ENCODE data around the gene HOXD4. TPM values are rescaled to one million over a fixed set of nuclear protein-coding genes. Genes with fewer than 3 reads are reported as not detected.

HOXD4 gene
- total RNA-seq, 3 donors from 2014 or later, result not detected

- H3K9me3 Mint-ChIP-seq, result peaks cover 7% of the 10 kb centered on the region
- no peak overlapping the region for H3K4me3 Mint-ChIP-seq
- DNase-seq (no peak), ATAC-seq (no peak)
- peaks cover 9% of the 10 kb centered on the region for H3K4me1 Mint-ChIP-seq (ENCODE audit: low read depth)
- peaks cover 1% of the 10 kb centered on the region for H3K36me3 Mint-ChIP-seq (ENCODE audit: insufficient read depth)
- H3K27me3 Mint-ChIP-seq (ENCODE audit: low read depth), result peaks cover 88% of the 10 kb centered on the region
These were observed 29.9 kb upstream of the HOXD4 start for GRCh38 chr2:176121190-176122051.

- Mint-ChIP-seq H3K27me3 (ENCODE audit: low read depth) (peaks cover 87% of the 10 kb centered on the region), H3K9me3 (peaks cover 4% of the 10 kb centered on the region), H3K4me3 (peak overlapping the region; percentile 48), H3K36me3 (ENCODE audit: insufficient read depth) (peaks cover 1% of the 10 kb centered on the region), H3K4me1 (ENCODE audit: low read depth) (peaks cover 9% of the 10 kb centered on the region)
- DNase-seq, result no peak
- ATAC-seq, result peak; percentile 5 to 27
These were observed 29.2 kb upstream of the HOXD4 start for GRCh38 chr2:176122052-176122682.

GRCh38 chr2:176122683-176123410 is 28.5 kb upstream of the HOXD4 start, which contains the start of gene HOXD9:
HOXD9 (plus strand) TSS chr2:176122719; CDS start chr2:176122769, 50 bp downstream.
- Mint-ChIP-seq H3K27me3 (ENCODE audit: low read depth) (peaks cover 88% of the 10 kb centered on the region), H3K4me1 (ENCODE audit: low read depth) (peaks cover 12% of the 10 kb centered on the region), H3K4me3 (peak within 1 kb of the TSS; percentile 48), H3K9me3 (peaks cover 4% of the 10 kb centered on the region), H3K36me3 (ENCODE audit: insufficient read depth) (peaks cover 1% of the 10 kb centered on the region)
- peak; percentile 47 to 60 for ATAC-seq
- no peak for DNase-seq

DNA sequence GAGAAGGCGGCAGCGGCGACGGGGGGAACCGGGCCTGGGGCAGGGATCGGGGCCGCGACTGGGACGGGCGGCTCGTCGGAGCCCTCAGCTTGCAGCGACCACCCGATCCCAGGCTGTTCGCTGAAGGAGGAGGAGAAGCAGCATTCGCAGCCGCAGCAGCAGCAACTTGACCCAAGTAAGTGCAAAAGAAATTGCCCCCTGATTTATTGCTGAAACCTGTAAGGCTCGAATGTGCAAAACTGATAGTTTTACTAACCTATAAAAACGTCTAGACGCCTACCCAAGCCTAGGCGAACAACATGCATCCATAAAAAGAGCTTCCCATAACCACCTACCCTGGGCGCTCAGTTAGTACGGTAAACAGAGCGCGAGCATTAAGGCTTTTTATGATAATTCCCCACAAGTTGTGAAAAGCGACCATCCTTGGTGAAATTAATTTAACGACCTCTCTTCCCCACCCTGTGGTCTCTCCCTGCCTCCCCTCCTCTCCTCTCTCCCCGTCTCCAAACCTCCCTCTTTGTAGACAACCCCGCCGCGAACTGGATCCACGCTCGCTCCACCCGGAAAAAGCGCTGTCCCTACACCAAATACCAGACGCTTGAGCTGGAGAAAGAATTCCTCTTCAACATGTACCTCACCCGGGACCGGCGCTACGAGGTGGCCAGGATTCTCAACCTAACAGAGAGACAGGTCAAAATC is 27.8 kb upstream of the HOXD4 start:
- Mint-ChIP-seq H3K4me1 (ENCODE audit: low read depth) (peaks cover 19% of the 10 kb centered on the region), H3K36me3 (ENCODE audit: insufficient read depth) (peaks cover 1% of the 10 kb centered on the region), H3K27me3 (ENCODE audit: low read depth) (peaks cover 88% of the 10 kb centered on the region), H3K9me3 (peaks cover 4% of the 10 kb centered on the region), H3K4me3 (no peak overlapping the region)
- DNase-seq (no peak), ATAC-seq (no peak)

DNA sequence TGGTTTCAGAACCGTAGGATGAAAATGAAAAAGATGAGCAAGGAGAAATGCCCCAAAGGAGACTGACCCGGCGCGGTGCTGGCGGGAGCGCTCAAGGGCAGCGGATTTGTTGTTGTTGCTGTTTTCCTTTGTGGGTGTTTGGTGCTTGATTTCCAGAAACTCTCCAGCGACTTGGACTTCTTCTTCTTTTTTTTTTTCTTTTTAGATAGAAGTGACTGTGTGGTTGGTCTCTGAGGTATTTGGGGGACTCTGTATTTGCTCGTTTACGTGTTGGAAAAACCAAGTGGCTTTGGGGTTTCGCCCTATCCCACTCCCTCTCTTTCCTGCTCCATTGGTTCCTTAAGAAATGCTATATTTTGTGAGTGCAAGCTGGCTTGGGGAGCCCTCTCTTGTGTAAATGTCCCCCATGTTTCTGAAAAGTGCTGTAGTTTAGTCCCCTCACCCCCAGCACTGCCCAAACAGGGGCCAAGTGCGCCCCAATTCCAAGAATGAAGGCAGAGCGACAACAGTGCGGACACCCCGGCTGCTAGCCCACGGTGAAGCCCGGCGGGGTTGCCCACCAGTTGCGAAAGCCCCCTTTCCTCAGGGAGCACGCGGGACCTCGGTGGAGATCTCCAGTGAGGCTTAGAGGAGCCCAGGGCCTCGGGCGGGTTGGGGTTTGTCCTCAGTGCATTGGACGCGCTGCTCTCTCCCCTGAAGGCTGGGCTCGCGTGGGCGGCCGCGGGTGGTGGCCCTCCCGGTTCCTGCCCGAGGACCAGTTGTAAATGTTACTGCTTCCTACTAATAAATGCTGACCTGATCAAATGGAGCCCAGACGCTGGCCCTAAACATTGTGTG is 27.0 kb upstream of the HOXD4 start:
- no peak overlapping the region for H3K4me3 Mint-ChIP-seq
- H3K9me3 Mint-ChIP-seq, result no peaks in the 10 kb centered on the region
- DNase-seq, result no peak
- peaks cover 89% of the 10 kb centered on the region for H3K27me3 Mint-ChIP-seq (ENCODE audit: low read depth)
- peaks cover 22% of the 10 kb centered on the region for H3K4me1 Mint-ChIP-seq (ENCODE audit: low read depth)
- ATAC-seq, result no peak
- H3K36me3 Mint-ChIP-seq (ENCODE audit: insufficient read depth), result no peaks in the 10 kb centered on the region

- ATAC-seq (no peak), DNase-seq (no peak)
- Mint-ChIP-seq H3K27me3 (ENCODE audit: low read depth) (peaks cover 81% of the 10 kb centered on the region), H3K36me3 (ENCODE audit: insufficient read depth) (no peaks in the 10 kb centered on the region), H3K9me3 (no peaks in the 10 kb centered on the region), H3K4me3 (no peak overlapping the region), H3K4me1 (ENCODE audit: low read depth) (peaks cover 22% of the 10 kb centered on the region)
These were observed 26.2 kb upstream of the HOXD4 start for GRCh38 chr2:176124947-176125771.

DNA sequence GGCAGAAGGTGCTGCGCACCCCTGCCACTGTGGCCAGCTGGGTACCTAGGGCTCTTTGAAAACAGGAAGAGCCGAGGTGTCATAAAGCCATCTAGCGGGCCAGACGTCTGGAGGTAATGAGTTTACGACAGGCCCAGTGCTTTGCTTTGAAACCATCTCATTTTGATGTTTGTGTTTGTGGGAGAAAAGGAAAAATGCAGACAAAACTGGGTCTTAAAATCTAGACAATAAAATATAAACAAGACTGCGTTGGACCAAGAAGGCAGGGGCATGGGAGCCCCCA is 25.6 kb upstream of the HOXD4 start:
- ATAC-seq, result no peak
- DNase-seq, result no peak
- Mint-ChIP-seq H3K36me3 (ENCODE audit: insufficient read depth) (no peaks in the 10 kb centered on the region), H3K4me3 (no peak overlapping the region), H3K4me1 (ENCODE audit: low read depth) (peaks cover 24% of the 10 kb centered on the region), H3K9me3 (no peaks in the 10 kb centered on the region), H3K27me3 (ENCODE audit: low read depth) (peaks cover 77% of the 10 kb centered on the region)

GRCh38 chr2:176126929-176127773 is 24.2 kb upstream of the HOXD4 start:
- Mint-ChIP-seq H3K27me3 (ENCODE audit: low read depth) (peaks cover 79% of the 10 kb centered on the region), H3K9me3 (peaks cover 4% of the 10 kb centered on the region), H3K4me3 (no peak overlapping the region), H3K36me3 (ENCODE audit: insufficient read depth) (no peaks in the 10 kb centered on the region), H3K4me1 (ENCODE audit: low read depth) (peaks cover 29% of the 10 kb centered on the region)
- peak; percentile 71 for DNase-seq
- ATAC-seq, result no peak

- no peak for ATAC-seq
- H3K27me3 Mint-ChIP-seq (ENCODE audit: low read depth), result peaks cover 82% of the 10 kb centered on the region
- H3K4me1 Mint-ChIP-seq (ENCODE audit: low read depth), result peaks cover 31% of the 10 kb centered on the region
- no peak for DNase-seq
- no peaks in the 10 kb centered on the region for H3K36me3 Mint-ChIP-seq (ENCODE audit: insufficient read depth)
- peaks cover 4% of the 10 kb centered on the region for H3K9me3 Mint-ChIP-seq
- peak overlapping the region; percentile 11 for H3K4me3 Mint-ChIP-seq
These were observed 23.6 kb upstream of the HOXD4 start for GRCh38 chr2:176127774-176128072.

DNA sequence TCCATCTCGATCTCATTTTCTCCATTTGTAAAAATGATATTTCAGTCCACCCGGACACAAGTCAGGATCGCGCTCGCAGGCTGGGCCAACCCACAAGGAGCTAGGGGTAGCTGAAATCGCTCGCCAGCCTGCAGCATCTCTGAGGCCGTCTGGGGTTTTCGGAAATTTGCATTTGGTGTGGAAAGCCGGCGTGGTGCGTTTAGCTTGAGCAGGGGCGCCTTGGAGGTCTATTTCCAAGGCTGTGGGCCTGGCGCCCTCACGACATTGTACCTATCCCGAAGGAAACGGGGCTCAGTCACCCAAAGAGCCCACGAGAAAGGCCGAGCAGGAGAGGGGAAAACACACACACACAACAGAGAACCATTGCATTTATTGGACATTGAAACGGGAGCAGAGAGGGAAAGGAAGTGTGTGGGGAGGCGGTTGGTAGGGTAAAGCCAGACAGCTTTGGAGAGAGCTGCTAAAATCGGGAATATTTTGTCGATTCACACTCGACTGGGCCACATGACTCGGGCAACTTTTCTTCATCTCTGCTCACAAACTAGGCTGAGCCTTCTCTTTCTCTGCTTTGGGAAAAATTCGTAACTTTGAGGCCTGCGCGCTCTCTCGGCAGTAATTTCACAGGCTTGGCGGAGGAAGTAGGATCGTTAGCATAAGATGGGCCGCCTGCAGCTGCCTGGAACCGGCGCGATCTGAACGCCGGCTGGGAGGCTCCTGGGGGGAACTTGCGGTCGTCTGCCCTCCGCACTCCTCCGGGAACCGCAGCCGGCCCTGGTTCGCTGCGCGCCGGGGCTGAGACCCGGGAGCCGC is 23.0 kb upstream of the HOXD4 start:
- DNase-seq, result no peak
- ATAC-seq, result no peak
- peak overlapping the region; percentile 59 for H3K4me3 Mint-ChIP-seq
- H3K36me3 Mint-ChIP-seq (ENCODE audit: insufficient read depth), result no peaks in the 10 kb centered on the region
- H3K4me1 Mint-ChIP-seq (ENCODE audit: low read depth), result peaks cover 31% of the 10 kb centered on the region
- H3K27me3 Mint-ChIP-seq (ENCODE audit: low read depth), result peaks cover 85% of the 10 kb centered on the region
- H3K9me3 Mint-ChIP-seq, result peaks cover 4% of the 10 kb centered on the region

DNA sequence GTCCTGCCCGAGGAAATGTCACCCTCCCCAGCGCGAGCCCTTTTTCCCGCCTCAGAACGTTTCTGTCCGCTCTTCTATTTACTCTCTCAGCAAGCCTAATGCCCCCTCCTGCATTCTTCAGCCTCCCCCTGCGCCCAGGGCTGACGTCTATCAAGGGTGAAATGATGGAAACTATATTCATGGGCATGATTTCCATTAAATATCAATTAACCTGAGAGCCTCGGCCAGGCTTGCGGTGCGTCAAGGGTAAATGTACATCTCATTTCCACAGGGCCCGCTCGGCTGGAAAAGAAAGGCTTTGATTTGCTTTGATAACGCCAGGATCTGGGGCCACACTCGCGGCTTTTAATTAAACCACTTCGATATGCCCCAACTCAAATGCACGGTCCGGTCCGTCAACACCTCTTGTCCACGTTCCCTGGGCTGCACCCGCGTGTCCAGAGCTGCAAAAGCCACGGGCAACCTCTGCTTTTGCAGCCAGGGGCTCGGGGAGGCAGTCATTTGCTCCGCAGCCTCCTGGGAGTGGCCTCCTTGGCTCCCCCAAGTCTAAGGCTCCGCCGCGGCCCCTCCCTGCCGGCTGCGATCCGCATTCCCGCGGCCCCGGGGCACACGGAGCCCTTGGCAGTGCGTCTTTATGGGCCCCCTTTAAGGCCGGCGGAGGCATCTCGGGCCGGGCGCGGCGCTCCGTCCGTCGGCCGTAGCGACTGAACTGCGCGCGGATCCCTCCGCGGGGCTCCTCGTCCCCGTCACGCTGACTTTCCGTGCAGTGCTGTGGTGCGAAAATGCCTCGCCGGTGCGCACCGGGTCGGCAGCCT is 22.2 kb upstream of the HOXD4 start, which contains the start of gene HOXD8:
Gene HOXD8, plus strand, starts transcription at position 724 of the 815 bp plus-strand sequence. CDS start 662 bp downstream, outside the sequence.
- Mint-ChIP-seq H3K9me3 (peaks cover 4% of the 10 kb centered on the region), H3K4me1 (ENCODE audit: low read depth) (peaks cover 26% of the 10 kb centered on the region), H3K27me3 (ENCODE audit: low read depth) (peaks cover 85% of the 10 kb centered on the region), H3K4me3 (peak within 1 kb of the TSS; percentile 59), H3K36me3 (ENCODE audit: insufficient read depth) (no peaks in the 10 kb centered on the region)
- DNase-seq (no peak), ATAC-seq (peak in 1 of 2 donors; percentile 16)
